HepG2 (cell line): ENCODE results near the gene MROH2A. TPM values are rescaled to one million over a fixed set of nuclear protein-coding genes. Genes with fewer than 3 reads are reported as not detected.

Experiments
- ATAC-seq: fragments of 200-7000 bp; cut with Tn5 transposase; 3 replicates; pipeline ENCODE4 v1.9.1; 2020; ENCODE audit warnings: mild to moderate bottlenecking, moderate library complexity
- BruUV-seq: library from RNA; stranded (reverse); fragments of 400-500 nt; replicated peaks from 2 replicates; lab custom pipeline; 2021; lab: Mats Ljungman, UMichigan
- CTCF ChIA-PET: fragments of 300-600 bp; formaldehyde crosslinking; extraction: SDS; loops from one replicate; lab custom pipeline; 2021; ENCODE audit warnings: low total read pairs, inconsistent platforms, low intra/inter-chr PET ratio; lab: Yijun Ruan, JAX
- POLR2A ChIA-PET: fragments of 350-600 bp; sonication (Branson Sonifier 250); formaldehyde crosslinking; loops from one replicate; lab custom pipeline; 2020; ENCODE audit warnings: antibody characterized with exemption, inconsistent platforms; lab: Yijun Ruan, JAX
- DNase-seq: peaks from one replicate; pipeline ENCODE4 v3.0.0-alpha.2; 2015; ENCODE audit warnings: low spot score
- FAIRE-seq: peaks from 3 replicates; lab custom pipeline; 2011; peaks lifted over from hg19 to GRCh38; lab: Jason Lieb, UNC
- H2AFZ ChIP-seq: one replicate; pipeline ENCODE4 v1.6.1; 2011; ENCODE audit warnings: low read length, inconsistent platforms
- H3K27ac ChIP-seq: fragments of 300-600 bp; 3 replicates; pipeline ENCODE4 v1.8.0; 2011; ENCODE audit warnings: mixed run types, mild to moderate bottlenecking, mixed read lengths, low read length, inconsistent platforms; ENCODE audit not compliant: insufficient read depth; ENCODE audit errors: extremely low read length
- H3K27me3 ChIP-seq, 2 experiments: fragments of 200-600 bp in 1 of 2; 2 replicates in 1 of 2; 3 replicates in 1 of 2; pipeline versions ENCODE4 v1.6.0 to v1.8.0; 2011; ENCODE audit warnings: low read length in 2 of 2, mild to moderate bottlenecking in 2 of 2, moderate library complexity in 2 of 2, inconsistent platforms in 1 of 2; ENCODE audit not compliant: insufficient read depth in 2 of 2, control insufficient read depth in 1 of 2
- H3K36me3 ChIP-seq, 2 experiments: fragments of 200-600 bp in 1 of 2; replicated peaks in 1 of 2; 2 replicates in 1 of 2; 3 replicates in 1 of 2; pipeline versions ENCODE4 v1.5.1 to v1.8.0; 2011; ENCODE audit warnings: low read length in 2 of 2, inconsistent platforms in 1 of 2; ENCODE audit not compliant: insufficient read depth in 2 of 2, control insufficient read depth in 1 of 2
- H3K4me1 ChIP-seq: 2 replicates; pipeline ENCODE4 v1.5.1; 2012; ENCODE audit warnings: low read length, inconsistent platforms; ENCODE audit not compliant: insufficient read depth
- H3K4me2 ChIP-seq: 2 replicates; pipeline ENCODE4 v1.6.0; 2011; ENCODE audit warnings: low read depth, low read length, inconsistent platforms
- H3K4me3 ChIP-seq, 3 experiments: fragments of 200-600 bp in 1 of 3; sonication (generic), shearing (Covaris generic) in 1 of 3; replicated peaks in 1 of 3; 2 replicates each; pipeline ENCODE4 v1.5.1; 2011 to 2016; ENCODE audit warnings: low read length in 3 of 3, inconsistent platforms in 2 of 3, low read depth in 2 of 3, mild to moderate bottlenecking in 2 of 3, control low read depth in 1 of 3, mixed read lengths in 1 of 3; ENCODE audit not compliant: insufficient read depth in 1 of 3
- H3K79me2 ChIP-seq: one replicate; pipeline ENCODE4 v1.6.1; 2011; ENCODE audit warnings: low read length, inconsistent platforms; ENCODE audit not compliant: insufficient read depth
- H3K9ac ChIP-seq: 2 replicates; pipeline ENCODE4 v1.6.0; 2011; ENCODE audit warnings: mild to moderate bottlenecking, low read depth, low read length, inconsistent platforms; ENCODE audit not compliant: insufficient read depth
- H3K9me3 ChIP-seq: 2 replicates; pipeline ENCODE4 v1.5.1; 2012; ENCODE audit warnings: mild to moderate bottlenecking, low read length
- H4K20me1 ChIP-seq: 2 replicates; pipeline ENCODE4 v1.6.0; 2011; ENCODE audit warnings: inconsistent platforms, mild to moderate bottlenecking, low read length, moderate library complexity; ENCODE audit not compliant: insufficient read depth
- NONO ChIP-seq, 2 experiments: fragments of 450-650 bp in 1 of 2; sonication (generic) in 1 of 2; formaldehyde crosslinking in 1 of 2; IDR thresholded peaks in 1 of 2; conservative IDR thresholded peaks in 1 of 2; 2 replicates each; pipeline versions ENCODE4 v1.6.1 to v1.8.0; 2017 to 2022; ENCODE audit warnings: mild to moderate bottlenecking in 1 of 2, missing genetic modification reagents in 1 of 2, moderate library complexity in 1 of 2
- POLR2A ChIP-seq, 2 experiments: IDR thresholded peaks; 2 replicates each; pipeline ENCODE4 v1.6.1; 2011; ENCODE audit warnings: low read depth in 2 of 2, low read length in 2 of 2, mild to moderate bottlenecking in 1 of 2, moderate library complexity in 1 of 2; ENCODE audit not compliant: insufficient read depth in 1 of 2
- SP1 ChIP-seq, 2 experiments: fragments of 450-650 bp in 1 of 2; sonication (generic) in 1 of 2; formaldehyde crosslinking in 1 of 2; IDR thresholded peaks; 2 replicates each; pipeline versions ENCODE4 v1.4.0 to v1.6.1; 2016 to 2020; ENCODE audit warnings: missing genetic modification reagents in 1 of 2
- ZFP36 ChIP-seq: fragments of 150-350 bp; IDR thresholded peaks from 2 replicates; pipeline ENCODE4 v1.6.1; 2018; ENCODE audit warnings: borderline replicate concordance, low read length, low read depth; ENCODE audit not compliant: partially characterized antibody
- ZNF207 ChIP-seq: fragments of 450-650 bp; IDR thresholded peaks from 2 replicates; pipeline ENCODE4 v1.6.1; 2016; ENCODE audit warnings: antibody characterized with exemption, borderline replicate concordance
- ZNF24 ChIP-seq: fragments of 450-650 bp; IDR thresholded peaks from 2 replicates; pipeline ENCODE4 v1.6.1; 2017; ENCODE audit warnings: antibody characterized with exemption, mild to moderate bottlenecking
- ZNF430 ChIP-seq: sonication (generic); formaldehyde crosslinking; IDR thresholded peaks from 2 replicates; pipeline ENCODE4 v1.9.0; 2021; ENCODE audit warnings: mild to moderate bottlenecking, missing genetic modification reagents
- ZNF556 ChIP-seq: sonication (generic); formaldehyde crosslinking; IDR thresholded peaks from 2 replicates; pipeline ENCODE4 v1.4.0; 2020; ENCODE audit warnings: mild to moderate bottlenecking, missing genetic modification reagents, borderline replicate concordance
- ZNF7 ChIP-seq: IDR thresholded peaks from 2 replicates; pipeline ENCODE4 v1.6.1; 2016; ENCODE audit warnings: missing biosample characterization, missing genetic modification reagents
- WGBS: methylation state at CpG from one replicate; pipeline ENCODE4 v1.1.6; 2017; ENCODE audit warnings: low lambda C conversion rate; 5-methylcytosine and 5-hydroxymethylcytosine counted together
- in situ Hi-C: cut with HindIII; loops from 2 replicates; pipeline ENCODE4 v1.10.0; 2017; ENCODE audit warnings: low pct_unique_long_range_greater_than_20kb; ENCODE audit not compliant: extremely low pct_ligation_motif_present
- intact Hi-C: fragments of 100-400 bp; cut with micrococcal nuclease; formaldehyde crosslinking; loops from one replicate; pipeline ENCODE4 v1.10.0; 2022; ENCODE audit not compliant: unreplicated experiment
- polyA plus RNA-seq, 8 experiments: library from polyadenylated mRNA; depleted of rRNA in 3 of 8; stranded (reverse) in 7 of 8; unstranded in 1 of 8; fragments of >200 nt; fragmentation: Illumina TruSeq in 4 of 8; extraction: Trizol in 4 of 8; gene quantifications; 2 replicates each; pipeline versions ENCODE4 v1.2.1 to v1.2.3, GENCODE V29; 2011 to 2016; ENCODE audit warnings: low read depth in 4 of 8, missing spikeins in 1 of 8, mixed read lengths in 1 of 8; ENCODE audit not compliant: insufficient read depth in 1 of 8
- total RNA-seq, 5 experiments: library from RNA; depleted of rRNA; stranded (reverse); fragments of >200 nt; fragmentation: Illumina TruSeq; extraction: Trizol; gene quantifications; 2 replicates each; pipeline ENCODE4 v1.2.3, GENCODE V29; 2016; ENCODE audit warnings: low read depth in 1 of 5
- TF ChIP-seq, protein P1 (sequence below): sonication (generic); formaldehyde crosslinking; IDR thresholded peaks from 2 replicates; pipeline ENCODE4 v1.4.0; 2020; ENCODE audit warnings: missing genetic modification reagents, borderline replicate concordance

MROH2A gene
- total and polyA plus RNA-seq, 2 of the 13 experiments (the other 11 are each of a cell fraction or from before 2014, with no cell fraction given), result 0.03 to 0.04 TPM

DNA sequence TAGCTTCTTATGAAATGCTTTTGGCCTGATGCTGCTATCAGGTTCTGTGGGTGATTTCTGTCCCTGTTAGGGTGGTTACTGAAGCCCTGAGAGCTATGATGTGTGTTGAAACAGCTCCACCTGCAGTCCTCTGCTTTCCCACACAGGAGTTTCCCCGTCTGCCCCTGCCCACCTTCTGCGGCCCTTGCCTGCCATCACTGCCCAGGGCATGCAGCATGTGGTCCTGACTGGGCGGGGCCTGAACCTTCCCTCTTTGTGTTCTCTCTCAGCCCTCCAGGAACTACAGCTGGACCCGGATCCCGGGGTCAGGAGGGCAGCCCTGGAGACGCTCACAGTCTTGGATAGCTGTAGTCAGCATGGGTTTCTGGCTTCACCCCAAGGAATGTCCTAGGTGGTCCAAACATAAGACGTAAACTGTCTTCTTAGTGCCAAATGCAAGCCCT is 54.8 kb downstream of the MROH2A start (continued):
- TF ChIP-seq, protein P1, sequence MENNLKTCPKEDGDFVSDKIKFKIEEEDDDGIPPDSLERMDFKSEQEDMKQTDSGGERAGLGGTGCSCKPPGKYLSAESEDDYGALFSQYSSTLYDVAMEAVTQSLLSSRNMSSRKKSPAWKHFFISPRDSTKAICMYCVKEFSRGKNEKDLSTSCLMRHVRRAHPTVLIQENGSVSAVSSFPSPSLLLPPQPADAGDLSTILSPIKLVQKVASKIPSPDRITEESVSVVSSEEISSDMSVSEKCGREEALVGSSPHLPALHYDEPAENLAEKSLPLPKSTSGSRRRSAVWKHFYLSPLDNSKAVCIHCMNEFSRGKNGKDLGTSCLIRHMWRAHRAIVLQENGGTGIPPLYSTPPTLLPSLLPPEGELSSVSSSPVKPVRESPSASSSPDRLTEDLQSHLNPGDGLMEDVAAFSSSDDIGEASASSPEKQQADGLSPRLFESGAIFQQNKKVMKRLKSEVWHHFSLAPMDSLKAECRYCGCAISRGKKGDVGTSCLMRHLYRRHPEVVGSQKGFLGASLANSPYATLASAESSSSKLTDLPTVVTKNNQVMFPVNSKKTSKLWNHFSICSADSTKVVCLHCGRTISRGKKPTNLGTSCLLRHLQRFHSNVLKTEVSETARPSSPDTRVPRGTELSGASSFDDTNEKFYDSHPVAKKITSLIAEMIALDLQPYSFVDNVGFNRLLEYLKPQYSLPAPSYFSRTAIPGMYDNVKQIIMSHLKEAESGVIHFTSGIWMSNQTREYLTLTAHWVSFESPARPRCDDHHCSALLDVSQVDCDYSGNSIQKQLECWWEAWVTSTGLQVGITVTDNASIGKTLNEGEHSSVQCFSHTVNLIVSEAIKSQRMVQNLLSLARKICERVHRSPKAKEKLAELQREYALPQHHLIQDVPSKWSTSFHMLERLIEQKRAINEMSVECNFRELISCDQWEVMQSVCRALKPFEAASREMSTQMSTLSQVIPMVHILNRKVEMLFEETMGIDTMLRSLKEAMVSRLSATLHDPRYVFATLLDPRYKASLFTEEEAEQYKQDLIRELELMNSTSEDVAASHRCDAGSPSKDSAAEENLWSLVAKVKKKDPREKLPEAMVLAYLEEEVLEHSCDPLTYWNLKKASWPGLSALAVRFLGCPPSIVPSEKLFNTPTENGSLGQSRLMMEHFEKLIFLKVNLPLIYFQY (CRISPR knock-in tag), result no peak
- TF ChIP-seq ZNF207 (no peak), SP1 (IDR thresholded peaks at IDR 0.05) (no peak), SP1 (CRISPR knock-in tag; IDR thresholded peaks at IDR 0.05) (no peak), ZNF7 (CRISPR knock-in tag) (no peak), ZFP36 (no peak), ZNF556 (CRISPR knock-in tag) (no peak)

DNA sequence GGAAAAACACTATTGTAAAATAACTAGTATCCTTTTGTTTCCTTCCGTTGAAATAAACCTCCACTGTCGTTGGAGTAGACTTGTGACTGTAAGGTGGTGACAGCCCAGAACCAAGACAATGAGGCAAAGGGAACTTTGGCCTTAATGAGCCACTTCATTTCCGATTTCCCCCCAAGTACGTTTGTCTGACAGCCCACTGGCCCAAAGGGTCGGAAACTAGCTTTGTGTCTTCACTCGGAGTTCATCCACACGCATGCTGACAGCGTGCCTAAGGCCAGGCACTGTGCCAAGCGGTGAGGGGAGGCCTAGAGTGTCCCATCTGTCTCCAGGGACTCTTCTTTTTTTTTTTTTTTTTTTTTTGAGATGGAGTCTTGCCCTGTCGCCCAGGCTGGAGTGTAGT is 55.2 kb downstream of the MROH2A start:
- no peak for DNase-seq
- BruUV-seq, result no TSS peak
- Histone ChIP-seq H3K4me1 (no peaks in the 10 kb centered on the region), H3K9ac (no peak overlapping the region), H3K27me3 (no peaks in the 10 kb centered on the region), H4K20me1 (peaks cover 5% of the 10 kb centered on the region; the same call in 1 of the 2 replicates), H2AFZ (no peak overlapping the region), H3K4me2 (no peak overlapping the region), H3K4me3 (no peak overlapping the region), H3K9me3 (no peaks in the 10 kb centered on the region), H3K79me2 (peaks cover 13% of the 10 kb centered on the region), H3K36me3 (peaks cover 17 to 35% of the 10 kb centered on the region in 2 experiments), H3K27ac (no peak overlapping the region)
- intact Hi-C loops (loop anchor here (10.0 kb wide), 1 partner anchor 389 kb away; no protein-coding TSS in a partner anchor), in situ Hi-C loops (loop anchor here (25.0 kb wide), 1 partner anchor 521 kb away; the partner anchor contains the start of gene SAG)
- FAIRE-seq, result no peak
- no peak for ATAC-seq
- CTCF ChIA-PET, result no interaction called here
- POLR2A ChIA-PET, result no interaction called here
- TF ChIP-seq ZNF430 (CRISPR knock-in tag) (no peak), POLR2A (IDR thresholded peaks at IDR 0.05; ENCODE audit: insufficient read depth in 1 of 2, low read depth in 2 of 2, low read length in 2 of 2) (0 out of 4 replicates have a peak, but pooled peaks of 1 of the 2 experiments have one; percentile 8), ZNF24 (no peak), NONO (IDR thresholded peaks at IDR 0.05) (no peak), NONO (CRISPR knock-in tag; conservative IDR thresholded peaks at IDR 0.05) (peak; percentile 11; the same call in 1 of the 2 replicates)
- WGBS, result 92% methylated on average over 10 of the region's 10 CpGs
